Measurements from ENCODE around the gene PLA2G2F. TPM values are rescaled to one million over a fixed set of nuclear protein-coding genes. Genes with fewer than 3 reads are reported as not detected.

The PLA2G2F gene
- total RNA-seq, 1 experiment from 2014 or later: not detected

DNA sequence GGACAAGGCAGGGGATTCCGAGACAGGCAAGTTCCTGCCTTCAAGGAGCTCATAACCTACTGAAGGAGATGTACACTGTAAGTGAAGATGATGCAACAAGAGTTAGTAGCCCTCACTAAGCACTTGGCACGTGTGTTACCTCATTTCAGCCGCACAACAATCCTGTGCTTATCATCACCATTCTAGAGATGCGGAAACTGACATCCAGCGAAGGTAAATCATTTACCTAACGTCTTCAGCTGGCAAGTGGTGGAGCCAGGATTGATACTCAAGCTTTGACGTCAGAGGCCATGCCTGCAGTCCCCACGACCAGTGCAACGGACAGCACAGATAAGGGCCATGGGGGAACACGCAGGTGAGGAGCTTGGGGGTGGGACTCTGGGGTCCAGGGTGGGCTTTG is 43.9 kb downstream of the PLA2G2F start (continued):
- TF ChIP-seq, protein P1, sequence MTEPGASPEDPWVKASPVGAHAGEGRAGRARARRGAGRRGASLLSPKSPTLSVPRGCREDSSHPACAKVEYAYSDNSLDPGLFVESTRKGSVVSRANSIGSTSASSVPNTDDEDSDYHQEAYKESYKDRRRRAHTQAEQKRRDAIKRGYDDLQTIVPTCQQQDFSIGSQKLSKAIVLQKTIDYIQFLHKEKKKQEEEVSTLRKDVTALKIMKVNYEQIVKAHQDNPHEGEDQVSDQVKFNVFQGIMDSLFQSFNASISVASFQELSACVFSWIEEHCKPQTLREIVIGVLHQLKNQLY (CRISPR knock-in tag; IDR thresholded peaks at IDR 0.05): no peak

DNA sequence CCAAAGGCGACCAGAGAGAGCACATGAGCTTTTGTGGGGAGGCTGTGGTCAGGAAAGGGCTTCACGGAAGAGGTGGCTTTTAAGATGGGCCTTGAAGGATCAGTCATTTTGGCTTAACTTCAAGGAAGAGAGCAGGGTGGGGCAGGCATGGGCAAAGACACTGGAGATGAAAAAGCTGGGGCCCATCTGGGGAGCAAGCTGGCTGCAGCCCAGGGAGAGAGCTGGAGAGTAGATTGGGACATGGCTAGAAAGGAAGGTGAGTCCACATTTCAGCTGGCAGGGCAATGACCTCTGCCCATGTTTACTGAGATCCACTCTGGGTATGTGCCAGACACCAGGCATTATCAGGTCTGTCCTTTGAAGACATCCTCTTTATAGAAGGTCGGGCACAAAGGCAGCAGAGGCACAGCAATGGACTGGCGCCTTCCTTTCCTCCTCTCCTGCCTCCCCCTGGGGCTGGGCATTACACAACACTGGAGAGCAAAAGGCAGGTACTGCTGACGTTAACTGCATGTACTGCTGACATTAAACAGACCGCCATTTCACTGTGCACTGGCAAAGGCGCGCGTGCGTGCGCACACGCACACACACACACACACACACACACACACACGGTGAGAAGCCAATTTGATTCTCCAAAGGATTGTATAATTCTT is 44.6 kb downstream of the PLA2G2F start:
- Mint-ChIP-seq H3K4me1 (peaks cover 24% of the 10 kb centered on the region), H3K36me3 (no peaks in the 10 kb centered on the region), H3K27ac (no peak overlapping the region), H3K9me3 (peaks cover 14% of the 10 kb centered on the region), H3K4me3 (no peak overlapping the region), H3K27me3 (ENCODE audit: low read depth) (peaks cover 59% of the 10 kb centered on the region)
- ATAC-seq (no peak), DNase-seq (ENCODE audit: low spot score) (no peak)
- TF ChIP-seq, protein P2, sequence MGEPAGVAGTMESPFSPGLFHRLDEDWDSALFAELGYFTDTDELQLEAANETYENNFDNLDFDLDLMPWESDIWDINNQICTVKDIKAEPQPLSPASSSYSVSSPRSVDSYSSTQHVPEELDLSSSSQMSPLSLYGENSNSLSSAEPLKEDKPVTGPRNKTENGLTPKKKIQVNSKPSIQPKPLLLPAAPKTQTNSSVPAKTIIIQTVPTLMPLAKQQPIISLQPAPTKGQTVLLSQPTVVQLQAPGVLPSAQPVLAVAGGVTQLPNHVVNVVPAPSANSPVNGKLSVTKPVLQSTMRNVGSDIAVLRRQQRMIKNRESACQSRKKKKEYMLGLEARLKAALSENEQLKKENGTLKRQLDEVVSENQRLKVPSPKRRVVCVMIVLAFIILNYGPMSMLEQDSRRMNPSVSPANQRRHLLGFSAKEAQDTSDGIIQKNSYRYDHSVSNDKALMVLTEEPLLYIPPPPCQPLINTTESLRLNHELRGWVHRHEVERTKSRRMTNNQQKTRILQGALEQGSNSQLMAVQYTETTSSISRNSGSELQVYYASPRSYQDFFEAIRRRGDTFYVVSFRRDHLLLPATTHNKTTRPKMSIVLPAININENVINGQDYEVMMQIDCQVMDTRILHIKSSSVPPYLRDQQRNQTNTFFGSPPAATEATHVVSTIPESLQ (CRISPR knock-in tag; IDR thresholded peaks at IDR 0.05): no peak
- TF ChIP-seq TP53 (CRISPR knock-in tag; IDR thresholded peaks at IDR 0.05): no peak
- TF ChIP-seq ZNF232 (CRISPR knock-in tag; IDR thresholded peaks at IDR 0.05): no peak
- CTCF ChIA-PET: interaction anchor here (1.2 to 1.3 kb wide), 3 partner anchors 11 to 29 kb away, joined by 3 to 5 read pairs (median 5); no protein-coding TSS in a partner anchor
- POLR2A ChIA-PET: no interaction called here

GRCh38 chr1:20184481-20184900 is 45.4 kb downstream of the PLA2G2F start:
- no peak for TF ChIP-seq CBFB (CRISPR knock-in tag; IDR thresholded peaks at IDR 0.05; ENCODE audit: low read depth)
- Mint-ChIP-seq H3K36me3 (no peaks in the 10 kb centered on the region), H3K4me1 (peaks cover 24% of the 10 kb centered on the region), H3K4me3 (no peak overlapping the region), H3K27ac (no peak overlapping the region), H3K27me3 (ENCODE audit: low read depth) (peaks cover 54% of the 10 kb centered on the region), H3K9me3 (peaks cover 9% of the 10 kb centered on the region)
- DNase-seq (ENCODE audit: low spot score) (no peak), ATAC-seq (no peak)
- POLR2A ChIA-PET: no interaction called here
- CTCF ChIA-PET: no interaction called here

- Mint-ChIP-seq H3K4me3 (peak overlapping the region; percentile 75), H3K4me1 (peaks cover 24% of the 10 kb centered on the region), H3K9me3 (peaks cover 2% of the 10 kb centered on the region), H3K27me3 (ENCODE audit: low read depth) (peaks cover 49% of the 10 kb centered on the region), H3K36me3 (no peaks in the 10 kb centered on the region), H3K27ac (no peak overlapping the region)
- CTCF ChIA-PET: no interaction called here
- ATAC-seq (no peak), DNase-seq (ENCODE audit: low spot score) (no peak)
- POLR2A ChIA-PET: no interaction called here
- TF ChIP-seq, protein P2 (CRISPR knock-in tag; IDR thresholded peaks at IDR 0.05): no peak
- TF ChIP-seq JUN (CRISPR knock-in tag; IDR thresholded peaks at IDR 0.05) (no peak), PRDM15 (CRISPR knock-in tag; IDR thresholded peaks at IDR 0.05) (no peak), ATF1 (CRISPR knock-in tag; IDR thresholded peaks at IDR 0.05) (no peak), HMGA2 (CRISPR knock-in tag; IDR thresholded peaks at IDR 0.05) (no peak), SMAD3 (CRISPR knock-in tag; IDR thresholded peaks at IDR 0.05; ENCODE audit: borderline replicate concordance) (no peak), ZNF219 (CRISPR knock-in tag; IDR thresholded peaks at IDR 0.05; ENCODE audit: borderline replicate concordance) (no peak)
- TF ChIP-seq, protein P3, sequence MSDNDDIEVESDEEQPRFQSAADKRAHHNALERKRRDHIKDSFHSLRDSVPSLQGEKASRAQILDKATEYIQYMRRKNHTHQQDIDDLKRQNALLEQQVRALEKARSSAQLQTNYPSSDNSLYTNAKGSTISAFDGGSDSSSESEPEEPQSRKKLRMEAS (CRISPR knock-in tag; IDR thresholded peaks at IDR 0.05): no peak
- TF ChIP-seq, protein P4, sequence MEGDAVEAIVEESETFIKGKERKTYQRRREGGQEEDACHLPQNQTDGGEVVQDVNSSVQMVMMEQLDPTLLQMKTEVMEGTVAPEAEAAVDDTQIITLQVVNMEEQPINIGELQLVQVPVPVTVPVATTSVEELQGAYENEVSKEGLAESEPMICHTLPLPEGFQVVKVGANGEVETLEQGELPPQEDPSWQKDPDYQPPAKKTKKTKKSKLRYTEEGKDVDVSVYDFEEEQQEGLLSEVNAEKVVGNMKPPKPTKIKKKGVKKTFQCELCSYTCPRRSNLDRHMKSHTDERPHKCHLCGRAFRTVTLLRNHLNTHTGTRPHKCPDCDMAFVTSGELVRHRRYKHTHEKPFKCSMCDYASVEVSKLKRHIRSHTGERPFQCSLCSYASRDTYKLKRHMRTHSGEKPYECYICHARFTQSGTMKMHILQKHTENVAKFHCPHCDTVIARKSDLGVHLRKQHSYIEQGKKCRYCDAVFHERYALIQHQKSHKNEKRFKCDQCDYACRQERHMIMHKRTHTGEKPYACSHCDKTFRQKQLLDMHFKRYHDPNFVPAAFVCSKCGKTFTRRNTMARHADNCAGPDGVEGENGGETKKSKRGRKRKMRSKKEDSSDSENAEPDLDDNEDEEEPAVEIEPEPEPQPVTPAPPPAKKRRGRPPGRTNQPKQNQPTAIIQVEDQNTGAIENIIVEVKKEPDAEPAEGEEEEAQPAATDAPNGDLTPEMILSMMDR (IDR thresholded peaks at IDR 0.05): no peak
- TF ChIP-seq, protein P5, sequence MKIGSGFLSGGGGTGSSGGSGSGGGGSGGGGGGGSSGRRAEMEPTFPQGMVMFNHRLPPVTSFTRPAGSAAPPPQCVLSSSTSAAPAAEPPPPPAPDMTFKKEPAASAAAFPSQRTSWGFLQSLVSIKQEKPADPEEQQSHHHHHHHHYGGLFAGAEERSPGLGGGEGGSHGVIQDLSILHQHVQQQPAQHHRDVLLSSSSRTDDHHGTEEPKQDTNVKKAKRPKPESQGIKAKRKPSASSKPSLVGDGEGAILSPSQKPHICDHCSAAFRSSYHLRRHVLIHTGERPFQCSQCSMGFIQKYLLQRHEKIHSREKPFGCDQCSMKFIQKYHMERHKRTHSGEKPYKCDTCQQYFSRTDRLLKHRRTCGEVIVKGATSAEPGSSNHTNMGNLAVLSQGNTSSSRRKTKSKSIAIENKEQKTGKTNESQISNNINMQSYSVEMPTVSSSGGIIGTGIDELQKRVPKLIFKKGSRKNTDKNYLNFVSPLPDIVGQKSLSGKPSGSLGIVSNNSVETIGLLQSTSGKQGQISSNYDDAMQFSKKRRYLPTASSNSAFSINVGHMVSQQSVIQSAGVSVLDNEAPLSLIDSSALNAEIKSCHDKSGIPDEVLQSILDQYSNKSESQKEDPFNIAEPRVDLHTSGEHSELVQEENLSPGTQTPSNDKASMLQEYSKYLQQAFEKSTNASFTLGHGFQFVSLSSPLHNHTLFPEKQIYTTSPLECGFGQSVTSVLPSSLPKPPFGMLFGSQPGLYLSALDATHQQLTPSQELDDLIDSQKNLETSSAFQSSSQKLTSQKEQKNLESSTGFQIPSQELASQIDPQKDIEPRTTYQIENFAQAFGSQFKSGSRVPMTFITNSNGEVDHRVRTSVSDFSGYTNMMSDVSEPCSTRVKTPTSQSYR (CRISPR knock-in tag; IDR thresholded peaks at IDR 0.05): no peak
Observed at GRCh38 chr1:20184997-20185833, 46.1 kb downstream of the PLA2G2F start.
